ENCODE data around the gene SNX11.

GRCh38 chr17:48111937-48112241, 4.3 kb downstream of the SNX11 start:
- TF ChIP-seq ZNF282 (CRISPR knock-in tag; IDR thresholded peaks at IDR 0.05) (no peak), ELK1 (CRISPR knock-in tag; IDR thresholded peaks at IDR 0.05) (no peak), CTCF (IDR thresholded peaks at IDR 0.05 in 2 of 3, conservative IDR thresholded peaks at IDR 0.05 in 1 of 3; ENCODE audit: insufficient read depth in 2 of 3, low read depth in 1 of 3, low read length in 3 of 3) (no peak), POLR2A (conservative IDR thresholded peaks at IDR 0.05) (no peak), EZH2 (IDR thresholded peaks at IDR 0.05; ENCODE audit: borderline replicate concordance, low read depth, low read length) (no peak), RFX5 (IDR thresholded peaks at IDR 0.05; ENCODE audit: low read depth, low read length) (no peak), ZNF146 (CRISPR knock-in tag; IDR thresholded peaks at IDR 0.05; ENCODE audit: unreplicated experiment) (no peak), POLR3G (IDR thresholded peaks at IDR 0.05; ENCODE audit: extremely low read depth, insufficient read length, insufficient replicate concordance) (no peak), BRF2 (IDR thresholded peaks at IDR 0.05; ENCODE audit: borderline replicate concordance, insufficient read depth, insufficient read length) (no peak), CCAR2 (IDR thresholded peaks at IDR 0.05; ENCODE audit: low read depth, low read length) (no peak), SIX5 (IDR thresholded peaks at IDR 0.05; ENCODE audit: borderline replicate concordance in 1 of 2, insufficient read depth in 1 of 2, low read depth in 1 of 2, low read length in 2 of 2) (no peak), EHMT2 (IDR thresholded peaks at IDR 0.05) (no peak)

Data from K562 (cell line).